SU-DHL-6 (cell line): Measurements from ENCODE around the gene MAST4.

Experiments used
- EZH2phosphoT487 ChIP-seq: fragments of 200-600 bp; sonication (generic), shearing (Covaris generic); conservative IDR thresholded peaks from 2 replicates; pipeline ENCODE4 v1.6.1; 2018; ENCODE audit warnings: mild to moderate bottlenecking, antibody characterized with exemption, low read length, moderate library complexity, mixed read lengths
- TF ChIP-seq, protein P1 (sequence below): fragments of 200-600 bp; sonication (generic); IDR thresholded peaks from one replicate; pipeline ENCODE4 v1.5.1; 2017; ENCODE audit warnings: antibody characterized with exemption, mild to moderate bottlenecking, low read length, moderate library complexity; ENCODE audit not compliant: insufficient read depth, poor library complexity, severe bottlenecking

DNA sequence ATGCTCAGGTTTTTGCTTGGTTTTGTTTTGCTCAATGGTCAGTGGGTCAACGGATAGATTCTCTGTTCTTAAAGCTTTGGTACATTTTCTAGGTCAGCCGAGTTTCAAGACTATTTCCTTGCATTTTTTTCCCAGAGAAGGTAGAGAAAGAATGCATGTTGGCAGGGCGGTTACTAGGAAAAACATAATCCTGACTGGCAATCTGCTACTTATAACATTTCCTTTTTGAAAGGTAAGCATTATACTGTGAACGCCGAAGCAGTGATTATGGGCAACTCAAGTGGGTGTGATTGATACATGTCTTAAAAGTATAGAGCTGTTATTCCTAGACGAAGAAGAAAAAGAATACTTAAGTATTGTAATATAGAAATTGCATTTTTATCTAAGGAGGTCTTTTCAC lies 273.2 kb downstream of the MAST4 start:
- TF ChIP-seq, protein P1, sequence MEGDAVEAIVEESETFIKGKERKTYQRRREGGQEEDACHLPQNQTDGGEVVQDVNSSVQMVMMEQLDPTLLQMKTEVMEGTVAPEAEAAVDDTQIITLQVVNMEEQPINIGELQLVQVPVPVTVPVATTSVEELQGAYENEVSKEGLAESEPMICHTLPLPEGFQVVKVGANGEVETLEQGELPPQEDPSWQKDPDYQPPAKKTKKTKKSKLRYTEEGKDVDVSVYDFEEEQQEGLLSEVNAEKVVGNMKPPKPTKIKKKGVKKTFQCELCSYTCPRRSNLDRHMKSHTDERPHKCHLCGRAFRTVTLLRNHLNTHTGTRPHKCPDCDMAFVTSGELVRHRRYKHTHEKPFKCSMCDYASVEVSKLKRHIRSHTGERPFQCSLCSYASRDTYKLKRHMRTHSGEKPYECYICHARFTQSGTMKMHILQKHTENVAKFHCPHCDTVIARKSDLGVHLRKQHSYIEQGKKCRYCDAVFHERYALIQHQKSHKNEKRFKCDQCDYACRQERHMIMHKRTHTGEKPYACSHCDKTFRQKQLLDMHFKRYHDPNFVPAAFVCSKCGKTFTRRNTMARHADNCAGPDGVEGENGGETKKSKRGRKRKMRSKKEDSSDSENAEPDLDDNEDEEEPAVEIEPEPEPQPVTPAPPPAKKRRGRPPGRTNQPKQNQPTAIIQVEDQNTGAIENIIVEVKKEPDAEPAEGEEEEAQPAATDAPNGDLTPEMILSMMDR = no peak
- TF ChIP-seq EZH2phosphoT487 = no peak
